HUES64 (cell line): ENCODE measurements around the gene CELF1. TPM values are rescaled to one million over a fixed set of nuclear protein-coding genes. Genes with fewer than 3 reads are reported as not detected.

ENCODE experiments used
- H3K27ac ChIP-seq: 2 replicates; pipeline ENCODE4 v1.7.0; 2013; ENCODE audit warnings: low read depth, low read length, inconsistent platforms
- H3K27me3 ChIP-seq: 2 replicates; pipeline ENCODE4 v1.6.1; 2013; ENCODE audit warnings: mild to moderate bottlenecking, low read length; ENCODE audit not compliant: insufficient read depth
- H3K36me3 ChIP-seq: 2 replicates; pipeline ENCODE4 v1.6.1; 2013; ENCODE audit warnings: mild to moderate bottlenecking, low read length; ENCODE audit not compliant: insufficient read depth
- H3K4me1 ChIP-seq: 2 replicates; pipeline ENCODE4 v1.6.1; 2013; ENCODE audit warnings: mild to moderate bottlenecking, low read length, moderate library complexity; ENCODE audit not compliant: insufficient read depth
- H3K4me3 ChIP-seq: 2 replicates; pipeline ENCODE4 v1.5.1; 2013; ENCODE audit warnings: mild to moderate bottlenecking, low read length, moderate library complexity
- H3K9ac ChIP-seq: 2 replicates; pipeline ENCODE4 v1.6.1; 2013; ENCODE audit warnings: mild to moderate bottlenecking, low read depth, low read length
- H3K9me3 ChIP-seq: 2 replicates; pipeline ENCODE4 v1.6.1; 2013; ENCODE audit warnings: low read depth, low read length; ENCODE audit not compliant: insufficient read depth
- WGBS: fragments of 150-250, 120-280 bp; methylation state at CpG from one replicate; pipeline ENCODE4 v1.1.7; 2013; ENCODE audit warnings: missing lambda C conversion rate; 5-methylcytosine and 5-hydroxymethylcytosine counted together
- polyA plus RNA-seq, 2 experiments: library from polyadenylated mRNA; stranded (reverse); fragments of 50-300 nt; gene quantifications; one replicate each; pipeline ENCODE4 v1.2.3, GENCODE V29; 2013

Gene CELF1
- 83.2 TPM for polyA plus RNA-seq (2013, experiment 1 of 2)
- polyA plus RNA-seq (2013, experiment 2 of 2): 73.5 TPM

GRCh38 chr11:47552566-47553405 is at the start of gene CELF1:
Gene CELF1 (minus strand): TSS chr11:47553132. CDS start chr11:47499523, 53,609 bp downstream.
- Histone ChIP-seq H3K9me3 (no peaks in the 10 kb centered on the region), H3K27ac (peak within 1 kb of the TSS; percentile 92), H3K27me3 (no peaks in the 10 kb centered on the region), H3K4me3 (peak within 1 kb of the TSS; percentile 84), H3K4me1 (peaks cover 11% of the 10 kb centered on the region; the same call in 1 of the 2 replicates), H3K9ac (peak within 1 kb of the TSS; percentile 97), H3K36me3 (peaks cover 7% of the 10 kb centered on the region; the same call in 1 of the 2 replicates)
- under 1% methylated on average over 89 of the region's 89 CpGs for WGBS

DNA sequence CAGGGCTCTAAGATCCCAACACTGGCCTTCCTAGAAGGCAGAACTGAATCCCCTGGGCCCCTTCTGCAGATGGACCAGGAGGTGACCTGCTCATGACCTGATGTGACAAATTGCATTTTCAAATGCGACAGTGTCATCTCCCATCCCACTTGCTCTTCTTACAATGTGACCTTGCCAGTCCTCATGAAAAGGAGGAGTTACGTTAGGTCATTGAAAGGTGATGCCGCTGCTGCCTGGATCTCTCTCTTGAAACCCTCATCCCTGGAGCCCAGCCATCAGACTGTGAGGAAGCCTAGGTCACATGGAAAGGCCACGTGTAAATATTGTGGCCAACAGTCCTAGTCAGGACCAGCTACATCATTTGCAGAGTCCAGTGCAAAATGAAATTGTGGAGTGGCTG is 47.0 kb upstream of the CELF1 start:
- H3K27me3 ChIP-seq: peaks cover 8% of the 10 kb centered on the region
- H3K9me3 ChIP-seq: no peaks in the 10 kb centered on the region
- H3K36me3 ChIP-seq: no peaks in the 10 kb centered on the region
- H3K9ac ChIP-seq: no peak overlapping the region
- H3K27ac ChIP-seq: no peak overlapping the region
- H3K4me3 ChIP-seq: no peak overlapping the region
- WGBS: 86% methylated on average over 4 of the region's 4 CpGs
- peaks cover 4% of the 10 kb centered on the region for H3K4me1 ChIP-seq

DNA sequence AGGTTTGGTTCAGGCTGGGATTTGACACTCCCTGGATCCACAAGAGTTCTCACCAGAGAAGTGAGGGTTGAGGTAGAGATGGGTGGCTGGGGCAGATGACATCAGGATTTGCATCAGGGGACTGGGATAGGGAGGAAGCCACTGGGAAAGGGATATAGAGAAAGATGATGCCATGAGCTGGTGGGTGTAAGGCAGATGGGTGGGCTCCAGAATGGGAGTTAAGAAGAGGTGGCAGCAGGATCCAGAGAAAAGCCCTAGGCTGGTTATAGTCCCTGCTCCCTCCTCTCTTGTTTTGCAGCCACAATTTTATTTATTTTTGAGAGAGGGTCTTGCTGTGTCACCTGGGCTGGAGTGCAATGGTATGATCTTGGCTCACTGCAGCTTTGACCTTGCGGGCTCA is 43.0 kb upstream of the CELF1 start:
- WGBS: 85% methylated on average over 1 of the region's 1 CpG
- Histone ChIP-seq H3K4me3 (no peak overlapping the region), H3K27me3 (peaks cover 37% of the 10 kb centered on the region), H3K9ac (no peak overlapping the region), H3K27ac (no peak overlapping the region), H3K9me3 (no peaks in the 10 kb centered on the region), H3K36me3 (no peaks in the 10 kb centered on the region), H3K4me1 (peaks cover 13% of the 10 kb centered on the region)

GRCh38 chr11:47595029-47595428 is 42.1 kb upstream of the CELF1 start:
- H3K9me3 ChIP-seq: no peaks in the 10 kb centered on the region
- no peak overlapping the region for H3K27ac ChIP-seq
- H3K9ac ChIP-seq: no peak overlapping the region
- peaks cover 37% of the 10 kb centered on the region for H3K27me3 ChIP-seq
- 71% methylated on average over 7 of the region's 7 CpGs for WGBS
- no peaks in the 10 kb centered on the region for H3K36me3 ChIP-seq
- peaks cover 13% of the 10 kb centered on the region for H3K4me1 ChIP-seq
- peak overlapping the region; percentile 75; the same call in 1 of the 2 replicates for H3K4me3 ChIP-seq

DNA sequence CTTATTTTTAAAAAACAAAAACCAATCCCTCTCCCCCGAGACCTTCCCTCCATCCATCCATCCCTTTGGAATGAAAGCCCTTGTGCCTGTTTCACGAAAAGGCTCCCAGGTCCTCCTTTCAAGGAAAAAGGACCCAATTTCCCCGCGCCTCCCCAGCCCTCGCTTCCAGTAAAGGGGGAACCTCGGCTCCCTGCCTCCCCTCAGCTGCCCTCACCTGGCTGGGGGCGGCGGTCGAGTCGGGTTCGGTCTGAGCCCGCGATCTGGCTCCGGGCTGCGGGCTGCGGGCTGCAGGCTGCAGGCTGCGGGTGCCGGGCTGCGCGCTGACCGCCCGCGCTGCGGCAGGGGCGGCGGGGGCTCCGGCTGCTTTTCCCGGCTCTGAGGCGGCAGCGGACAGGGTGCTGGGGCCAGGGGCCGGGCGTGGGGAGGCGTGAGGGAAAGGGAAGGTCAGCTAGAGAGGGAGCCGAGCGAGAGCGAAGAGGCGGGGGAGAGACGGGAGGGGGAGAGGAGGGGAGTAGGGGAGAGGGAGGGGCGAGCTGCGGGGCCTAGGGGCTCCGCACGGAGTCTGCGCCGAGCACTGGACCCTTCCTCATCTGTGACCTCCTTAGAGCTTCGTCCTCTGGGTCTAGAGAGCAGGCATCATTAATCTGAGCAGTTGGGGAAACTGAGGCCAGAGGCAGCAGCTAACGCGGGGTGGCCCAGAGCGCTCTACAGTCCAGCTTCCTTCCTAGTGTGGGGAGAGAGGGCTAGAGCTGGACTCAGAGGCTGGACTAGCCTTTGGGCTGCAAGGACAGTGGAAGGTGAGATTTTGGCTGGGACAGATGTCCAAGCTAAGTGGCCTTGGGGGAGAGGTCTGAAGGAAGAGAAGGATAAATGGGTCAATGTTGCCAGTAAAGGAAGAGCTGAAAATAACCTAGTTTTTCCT is 41.3 kb upstream of the CELF1 start, which contains the start of gene C1QTNF4:
Gene C1QTNF4, minus strand, starts transcription at position 478 of the 922 bp plus-strand sequence. CDS start 3,601 bp downstream, outside the sequence.
- WGBS: 2% methylated on average over 48 of the region's 48 CpGs

GRCh38 chr11:47593492-47593933 is 40.6 kb upstream of the CELF1 start:
- 4% methylated on average over 5 of the region's 6 CpGs for WGBS
- Histone ChIP-seq H3K9me3 (no peaks in the 10 kb centered on the region), H3K27me3 (peaks cover 37% of the 10 kb centered on the region), H3K4me3 (peak overlapping the region; percentile 75), H3K36me3 (no peaks in the 10 kb centered on the region), H3K4me1 (peaks cover 9% of the 10 kb centered on the region), H3K27ac (no peak overlapping the region), H3K9ac (peak overlapping the region; percentile 68)

More for the DNA sequence above, 41.3 kb upstream of the CELF1 start, which contains the start of gene C1QTNF4:
- H3K36me3 ChIP-seq: no peaks in the 10 kb centered on the region
- H3K27me3 ChIP-seq: peaks cover 37% of the 10 kb centered on the region
- peak within 1 kb of the TSS; percentile 75 for H3K4me3 ChIP-seq
- H3K27ac ChIP-seq: no peak within 1 kb of the TSS
- peaks cover 11% of the 10 kb centered on the region for H3K4me1 ChIP-seq
- H3K9ac ChIP-seq: peak within 1 kb of the TSS; percentile 68
- no peaks in the 10 kb centered on the region for H3K9me3 ChIP-seq

DNA sequence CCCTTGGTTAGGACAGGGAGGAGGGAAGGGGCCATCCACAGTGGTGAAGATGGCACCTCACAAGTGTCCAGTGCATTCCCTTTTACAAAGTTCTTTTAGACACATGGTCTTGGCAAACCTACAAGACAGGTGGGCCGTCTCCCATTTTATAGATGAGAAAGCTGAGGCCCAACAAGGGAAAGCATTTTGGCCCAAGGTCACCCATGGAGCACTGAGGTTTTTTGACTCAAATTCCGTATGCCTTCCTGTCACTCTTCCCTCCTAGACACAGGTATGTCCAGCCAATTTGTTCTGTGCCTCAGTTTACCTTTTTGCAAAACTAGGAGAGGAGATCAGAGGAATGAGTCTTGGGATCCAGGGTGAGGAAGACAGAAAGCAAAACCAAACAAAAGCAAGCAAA is 40.0 kb upstream of the CELF1 start:
- Histone ChIP-seq H3K9me3 (no peaks in the 10 kb centered on the region), H3K36me3 (no peaks in the 10 kb centered on the region), H3K27ac (no peak overlapping the region), H3K4me1 (peaks cover 9% of the 10 kb centered on the region), H3K4me3 (peak overlapping the region; percentile 75), H3K27me3 (peaks cover 37% of the 10 kb centered on the region), H3K9ac (no peak overlapping the region)
- WGBS: 87% methylated on average over 2 of the region's 2 CpGs

GRCh38 chr11:47592251-47592650 is 39.3 kb upstream of the CELF1 start:
- 75% methylated on average over 4 of the region's 4 CpGs for WGBS
- Histone ChIP-seq H3K27ac (no peak overlapping the region), H3K9ac (no peak overlapping the region), H3K4me1 (peaks cover 9% of the 10 kb centered on the region), H3K4me3 (no peak overlapping the region), H3K9me3 (no peaks in the 10 kb centered on the region), H3K27me3 (peaks cover 37% of the 10 kb centered on the region), H3K36me3 (no peaks in the 10 kb centered on the region)

GRCh38 chr11:47591764-47592163 is 38.8 kb upstream of the CELF1 start:
- Histone ChIP-seq H3K9me3 (no peaks in the 10 kb centered on the region), H3K4me3 (no peak overlapping the region), H3K27me3 (peaks cover 37% of the 10 kb centered on the region), H3K9ac (no peak overlapping the region), H3K27ac (no peak overlapping the region), H3K4me1 (peaks cover 9% of the 10 kb centered on the region), H3K36me3 (no peaks in the 10 kb centered on the region)
- WGBS: 49% methylated on average over 7 of the region's 7 CpGs

DNA sequence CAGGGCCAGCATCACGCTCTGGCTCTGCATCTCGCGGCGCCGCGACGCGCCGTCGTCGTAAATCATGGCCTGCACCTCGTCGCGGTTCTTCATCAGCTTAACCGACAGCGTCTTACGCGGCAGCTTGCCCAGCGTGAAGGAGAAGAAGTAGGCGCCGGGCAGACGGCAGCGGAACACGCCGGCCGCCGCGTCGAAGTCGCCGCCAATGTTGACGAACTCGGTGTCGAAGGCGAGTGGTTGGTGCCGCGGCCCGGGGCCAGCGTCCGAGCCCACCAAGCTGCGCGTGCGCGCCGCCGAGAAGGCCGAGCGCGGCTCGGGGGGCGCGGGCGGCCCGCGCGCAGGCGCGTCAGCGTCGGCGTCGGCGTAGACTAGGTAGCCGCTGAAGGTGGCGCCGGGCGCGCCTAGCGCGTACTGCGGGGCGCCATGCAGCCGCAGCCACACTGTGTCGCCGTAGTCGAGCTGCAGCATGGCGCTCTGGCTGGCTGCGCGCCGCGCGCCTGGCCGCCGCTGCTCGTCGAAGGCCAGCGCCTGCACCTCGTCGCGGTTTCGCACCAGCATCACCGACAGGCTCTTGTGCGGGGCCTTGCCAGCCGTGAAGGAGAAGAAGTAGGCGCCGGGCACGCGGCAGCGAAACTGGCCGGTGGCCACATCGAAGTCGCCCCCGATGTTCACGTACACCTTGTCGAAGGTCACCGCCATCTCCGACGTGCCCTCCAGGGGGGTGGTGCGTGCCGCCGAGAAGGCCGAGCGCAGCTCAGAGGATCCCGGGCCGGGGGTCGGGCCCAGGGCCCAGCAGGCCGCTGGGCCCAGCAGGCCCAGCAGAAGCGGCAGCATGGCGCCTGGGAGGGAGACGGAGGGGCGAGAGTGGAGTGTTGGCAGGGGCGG is 37.3 kb upstream of the CELF1 start:
- no peak overlapping the region for H3K27ac ChIP-seq
- H3K36me3 ChIP-seq: 0 out of 2 replicates have a peak, but pooled peaks cover 1% of the 10 kb centered on the region
- no peaks in the 10 kb centered on the region for H3K9me3 ChIP-seq
- H3K9ac ChIP-seq: no peak overlapping the region
- no peak overlapping the region for H3K4me3 ChIP-seq
- WGBS: 97% methylated on average over 122 of the region's 122 CpGs
- H3K4me1 ChIP-seq: peaks cover 9% of the 10 kb centered on the region
- H3K27me3 ChIP-seq: peaks cover 33% of the 10 kb centered on the region
